ENCODE results near the gene CELF4. TPM values are rescaled to one million over a fixed set of nuclear protein-coding genes. Genes with fewer than 3 reads are reported as not detected.

Gene CELF4
- total RNA-seq, 1 experiment from 2014 or later, result not detected

- ATAC-seq, result no peak
- in situ Hi-C loops (cut with HindIII; ENCODE audit: low pct_unique_long_range_greater_than_20kb, low sequenced_read_pairs), result no loop called here
- intact Hi-C loops (cut with micrococcal nuclease; ENCODE audit: unreplicated experiment), result loop anchor here (2.0 kb wide), 1 partner anchor 153 kb away; no protein-coding TSS in a partner anchor
- Histone ChIP-seq H3K4me3 (ENCODE audit: low read depth in 2 of 2, low read length in 2 of 2) (no peak overlapping the region), H3K4me1 (ENCODE audit: control insufficient read depth, insufficient read depth, low read length) (no peaks in the 10 kb centered on the region), H3K36me3 (ENCODE audit: control insufficient read depth, insufficient read depth, low read length) (no peaks in the 10 kb centered on the region), H3K27me3 (ENCODE audit: control insufficient read depth, insufficient read depth, low read length) (no peaks in the 10 kb centered on the region), H3K27ac (ENCODE audit: low read length) (no peak overlapping the region), H3K9me3 (ENCODE audit: control insufficient read depth, insufficient read depth, low read depth, low read length) (no peaks in the 10 kb centered on the region)
- peak; percentile 60; the same call in 1 of the 2 replicates for TF ChIP-seq CTCF (IDR thresholded peaks at IDR 0.05)
- no peak for TF ChIP-seq REST (IDR thresholded peaks at IDR 0.05; ENCODE audit: insufficient read depth in 1 of 2, low read depth in 2 of 2, low read length in 1 of 2)
- DNase-seq (ENCODE audit: low read depth, low spot score), result no peak
- POLR2A ChIA-PET, result no interaction called here
- no TSS peak for BruUV-seq (replicated peaks)
- CTCF ChIA-PET, result interaction anchor here (1.0 kb wide), 1 partner anchor 58 kb away, joined by 4 read pairs; no protein-coding TSS in a partner anchor
Observed at GRCh38 chr18:37385846-37386778, 179.5 kb downstream of the CELF4 start.

- in situ Hi-C loops (cut with HindIII; ENCODE audit: low pct_unique_long_range_greater_than_20kb, low sequenced_read_pairs), result no loop called here
Observed at GRCh38 chr18:37383846-37384595, 181.6 kb downstream of the CELF4 start.

More at GRCh38 chr18:37383846-37384595, 181.6 kb downstream of the CELF4 start:
- ATAC-seq (0 out of 2 replicates have a peak, but pooled peaks have one; percentile 26), DNase-seq (ENCODE audit: low read depth, low spot score) (no peak)
- intact Hi-C loops (cut with micrococcal nuclease; ENCODE audit: unreplicated experiment), result no loop called here
- no peak overlapping the region for H3K27ac ChIP-seq (ENCODE audit: low read length)
- no peaks in the 10 kb centered on the region for H3K36me3 ChIP-seq (ENCODE audit: control insufficient read depth, insufficient read depth, low read length)
- TF ChIP-seq REST (IDR thresholded peaks at IDR 0.05; ENCODE audit: insufficient read depth in 1 of 2, low read depth in 2 of 2, low read length in 1 of 2), result no peak
- TF ChIP-seq TCF7L2 (IDR thresholded peaks at IDR 0.05; ENCODE audit: low read depth, low read length), result no peak
- TF ChIP-seq POLR2AphosphoS5 (IDR thresholded peaks at IDR 0.05; ENCODE audit: low read depth, low read length), result no peak
- no peak for TF ChIP-seq SIN3A (IDR thresholded peaks at IDR 0.05; ENCODE audit: borderline replicate concordance, insufficient read depth, low read depth, low read length)
- TF ChIP-seq CTCF (IDR thresholded peaks at IDR 0.05), result no peak
- no peaks in the 10 kb centered on the region for H3K4me1 ChIP-seq (ENCODE audit: control insufficient read depth, insufficient read depth, low read length)
- BruUV-seq (replicated peaks), result no TSS peak
- H3K27me3 ChIP-seq (ENCODE audit: control insufficient read depth, insufficient read depth, low read length), result no peaks in the 10 kb centered on the region
- ChIA-PET POLR2A (no interaction called here), CTCF (no interaction called here)
- no peaks in the 10 kb centered on the region for H3K9me3 ChIP-seq (ENCODE audit: control insufficient read depth, insufficient read depth, low read depth, low read length)
- H3K4me3 ChIP-seq (ENCODE audit: low read depth in 2 of 2, low read length in 2 of 2), result no peak overlapping the region
